ENCODE results near the gene HSPG2.
"Not testable (repeated sequence)": the region's sequence is repeated elsewhere in the genome, so short reads cannot be mapped to it uniquely, and the experiment has no call there.

The HSPG2 gene

DNA sequence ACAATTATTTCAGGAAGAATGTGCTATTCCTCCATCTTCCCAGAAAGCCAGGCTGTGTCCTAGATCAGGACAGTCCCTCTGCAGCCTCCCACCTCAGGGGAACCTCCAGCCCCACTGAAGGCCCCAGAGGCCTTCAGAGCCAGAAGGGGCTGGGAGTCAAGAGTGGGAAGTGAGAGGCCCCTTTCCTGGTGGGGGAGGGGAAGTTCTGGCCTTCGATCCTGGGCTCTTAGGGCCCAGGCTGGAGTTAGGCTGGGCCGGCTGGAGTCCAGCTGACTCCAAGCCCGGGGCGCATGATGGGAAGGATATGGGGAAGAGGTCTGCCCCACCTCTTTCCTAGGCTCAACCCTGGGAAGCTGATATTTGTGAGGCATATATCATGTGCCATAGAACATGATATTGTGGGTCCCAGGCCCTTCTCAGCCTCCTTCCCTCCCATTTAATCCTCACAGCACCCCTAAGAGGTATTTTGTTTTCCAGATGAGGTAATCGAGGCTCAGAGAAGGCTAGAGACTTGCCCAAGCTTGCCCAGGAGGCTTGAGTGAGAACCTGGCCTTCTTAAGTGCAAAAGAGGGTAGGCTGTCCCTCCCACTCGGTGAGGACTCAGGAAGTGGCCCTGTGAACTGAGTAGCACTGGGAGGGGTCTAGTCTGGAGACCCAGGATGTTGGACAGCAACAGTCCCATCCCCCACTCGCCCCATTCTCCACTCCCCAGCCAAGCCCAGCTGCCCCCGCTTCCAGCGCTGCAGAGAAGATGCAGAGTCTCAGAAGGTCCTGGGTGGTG is 18.6 kb upstream of the HSPG2 start:
- no peak for DNase-seq

DNA sequence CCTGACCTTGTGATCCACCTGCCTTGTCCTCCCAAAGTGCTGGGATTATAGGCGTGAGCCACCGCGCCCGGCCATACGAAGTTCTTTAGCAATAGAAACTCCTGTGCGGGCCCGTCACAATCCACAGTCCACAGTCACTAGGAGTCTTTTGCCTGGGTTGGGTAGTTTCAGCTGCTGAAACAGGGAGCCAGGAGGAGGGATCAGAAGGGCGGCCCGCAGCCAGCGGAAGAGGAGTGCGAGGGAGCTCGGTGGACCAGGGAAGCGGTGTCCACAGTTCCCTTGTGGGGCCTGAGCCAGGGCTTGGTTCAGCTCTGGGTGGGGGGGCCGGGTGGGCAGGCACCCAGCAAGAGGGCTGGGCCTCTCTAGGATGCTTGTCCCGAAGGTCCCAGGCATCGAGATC is 17.9 kb upstream of the HSPG2 start:
- DNase-seq, result no peak

DNA sequence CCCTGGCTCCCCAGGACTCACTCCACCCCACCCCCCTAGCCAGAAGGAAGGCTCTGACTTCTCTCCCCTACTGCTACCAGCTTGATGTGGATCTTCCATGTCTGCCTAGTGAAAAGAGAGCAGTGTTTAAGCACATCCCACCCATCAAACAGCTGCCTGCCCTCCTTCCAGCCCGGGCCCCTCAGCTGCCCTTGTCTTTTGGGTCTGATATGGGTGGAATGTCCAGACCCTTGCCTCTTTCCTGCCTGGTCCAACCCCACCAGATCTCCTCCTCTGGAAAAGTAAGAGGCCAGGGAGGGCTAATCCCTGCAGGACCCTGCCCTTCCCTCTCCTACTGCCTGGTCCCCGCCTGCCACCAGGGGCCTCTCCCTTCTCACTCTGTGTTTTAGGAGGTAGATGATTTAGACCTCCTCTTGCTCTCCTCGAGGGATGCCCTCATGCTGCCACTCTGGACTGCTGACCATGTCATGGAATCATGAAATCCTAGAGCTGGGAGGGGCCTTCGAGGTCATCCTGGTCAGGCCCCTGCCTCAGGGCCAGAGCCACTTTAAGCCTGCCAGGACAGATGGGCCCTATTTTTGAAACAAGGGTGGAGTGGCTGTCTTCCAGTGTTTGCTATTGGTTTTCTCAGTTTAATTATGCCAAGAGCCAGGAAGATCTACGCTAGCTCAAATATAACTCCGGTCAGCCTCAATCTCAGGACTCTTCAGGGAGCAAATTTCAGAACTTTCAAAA is 15.8 kb upstream of the HSPG2 start:
- DNase-seq, result no peak

DNA sequence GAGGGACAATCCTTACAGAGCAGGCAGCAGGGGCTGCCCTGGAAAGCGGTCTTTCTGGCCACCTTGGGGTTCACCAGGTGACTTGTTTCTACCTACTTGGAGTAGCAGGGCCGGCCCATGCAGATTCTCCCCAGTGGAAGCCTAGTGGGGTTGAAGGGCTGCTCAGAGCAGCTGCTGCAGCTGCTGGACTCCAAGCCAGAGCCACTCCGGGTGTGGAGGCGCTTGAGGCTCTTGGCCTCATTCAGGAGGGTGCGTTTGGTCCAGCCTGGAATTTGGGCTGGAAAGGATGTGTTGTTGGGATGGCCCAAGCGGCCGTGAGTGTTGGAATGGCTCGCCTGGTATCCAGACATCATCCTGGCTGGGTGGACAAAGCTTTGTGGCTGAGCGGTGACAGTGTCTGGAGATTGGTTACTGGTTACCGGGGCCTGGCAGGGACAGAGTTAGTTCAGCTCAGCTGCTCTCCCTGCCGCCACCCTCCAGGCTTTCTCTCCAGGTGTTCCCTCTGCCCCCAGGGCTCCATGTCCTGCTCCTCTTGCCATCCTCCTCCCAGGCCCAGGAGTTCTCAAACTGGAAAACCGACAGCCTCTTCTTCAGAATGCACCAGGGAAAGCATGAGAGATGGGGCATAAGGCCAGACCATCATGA is 14.2 kb upstream of the HSPG2 start:
- no peak for DNase-seq

DNA sequence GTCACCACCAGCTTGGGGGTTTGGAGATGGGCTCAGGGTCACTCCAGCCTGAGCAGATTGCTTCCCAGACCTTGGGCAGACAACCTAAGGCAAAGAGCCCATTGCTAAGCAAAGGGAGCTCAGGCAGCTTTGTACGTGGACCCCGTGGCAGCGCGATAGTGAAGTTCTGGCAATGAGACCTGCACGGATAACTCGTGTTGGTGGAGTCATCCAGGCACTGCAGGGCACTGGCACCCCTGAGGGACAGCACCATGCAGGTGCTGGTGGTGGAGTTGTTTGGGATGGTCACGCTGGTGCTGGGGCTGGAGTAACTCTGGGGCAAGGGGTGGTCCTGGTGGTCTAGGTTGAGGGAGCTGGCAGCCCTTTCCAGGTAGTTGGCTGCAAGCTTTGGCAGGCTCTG is 13.6 kb upstream of the HSPG2 start:
- no peak for DNase-seq

DNA sequence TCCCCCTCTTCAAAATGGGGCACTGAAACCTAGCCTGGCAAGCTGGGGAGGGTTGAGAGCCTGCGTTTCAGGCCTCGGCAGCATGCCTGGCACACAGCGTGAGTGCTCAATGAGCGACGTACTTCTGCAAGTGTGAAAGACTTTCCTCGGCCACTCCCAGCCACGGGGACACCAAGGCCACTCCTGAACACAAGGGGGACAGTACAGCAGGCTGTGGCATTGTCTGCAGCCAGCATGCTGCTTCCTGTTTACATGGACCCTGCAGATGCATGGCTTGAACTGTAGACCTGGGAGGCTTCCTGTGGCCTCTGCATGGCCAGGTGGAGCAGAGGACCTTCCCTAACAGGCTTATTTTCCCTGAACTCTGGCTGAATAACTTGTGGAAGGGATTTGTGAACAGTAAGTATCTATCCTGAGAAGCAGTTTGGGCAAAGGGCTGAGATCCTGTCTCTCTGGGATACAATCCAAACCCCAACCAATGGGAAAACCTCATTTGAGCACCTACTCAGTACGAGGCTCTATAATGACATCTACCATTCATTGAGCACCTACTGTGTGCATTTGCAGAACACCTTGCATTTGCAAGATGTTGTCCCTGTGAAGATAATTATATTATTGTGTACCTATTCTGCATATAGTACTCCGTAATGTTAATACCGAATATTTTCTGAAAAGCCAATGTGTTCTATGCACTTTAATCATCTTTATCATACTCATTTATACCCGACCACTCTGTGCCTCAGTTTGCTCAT is 9.9 kb upstream of the HSPG2 start:
- no peak for DNase-seq

DNA sequence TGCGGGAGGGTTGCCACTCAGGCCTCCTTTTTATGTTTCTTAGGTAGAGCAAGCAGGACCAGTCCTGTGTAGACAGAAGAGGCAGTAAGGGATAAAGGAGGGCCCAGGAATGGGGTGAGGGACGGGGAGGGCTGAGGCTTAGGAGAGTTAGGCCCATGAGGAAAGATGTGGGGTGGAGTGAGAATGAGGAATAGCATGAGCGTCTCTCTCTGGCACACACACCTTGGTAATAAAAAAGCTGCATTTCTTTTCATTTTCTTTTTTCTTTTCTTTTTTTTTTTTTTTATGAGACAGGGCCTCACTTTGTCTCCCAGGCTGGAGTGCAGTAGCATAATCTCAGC is 7.6 kb upstream of the HSPG2 start:
- DNase-seq, result no peak

DNA sequence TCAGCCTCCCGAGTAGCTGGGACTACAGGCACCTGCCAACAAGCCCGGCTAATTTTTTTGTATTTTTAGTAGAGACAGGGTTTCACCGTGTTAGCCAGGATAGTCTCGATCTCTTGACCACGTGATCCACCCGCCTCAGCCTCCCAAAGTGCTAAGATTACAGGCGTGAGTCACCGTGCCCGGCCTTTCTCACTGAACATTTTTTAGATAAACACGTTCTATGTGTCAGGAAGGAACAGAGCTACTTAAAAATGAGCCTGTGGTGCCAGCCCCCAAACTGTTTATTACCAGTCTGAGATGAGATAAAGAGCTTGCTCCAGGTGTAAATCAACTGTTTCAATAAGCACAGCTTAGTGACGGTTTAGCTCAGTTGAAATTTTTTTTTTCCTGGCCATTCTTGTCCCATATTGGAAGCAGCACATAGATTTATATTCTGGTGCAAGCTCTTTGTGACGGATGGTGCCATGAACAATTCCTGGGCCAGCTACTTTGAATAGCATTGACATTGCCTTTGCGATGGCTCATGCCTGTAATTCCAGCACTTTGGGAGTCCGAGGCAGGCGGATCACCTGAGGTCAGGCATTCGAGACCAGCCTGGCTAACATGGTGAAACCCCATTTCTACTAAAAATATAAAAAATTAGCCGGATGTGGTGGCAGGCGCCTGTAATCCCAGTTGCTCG is 6.0 kb upstream of the HSPG2 start:
- DNase-seq, result not testable (repeated sequence)

DNA sequence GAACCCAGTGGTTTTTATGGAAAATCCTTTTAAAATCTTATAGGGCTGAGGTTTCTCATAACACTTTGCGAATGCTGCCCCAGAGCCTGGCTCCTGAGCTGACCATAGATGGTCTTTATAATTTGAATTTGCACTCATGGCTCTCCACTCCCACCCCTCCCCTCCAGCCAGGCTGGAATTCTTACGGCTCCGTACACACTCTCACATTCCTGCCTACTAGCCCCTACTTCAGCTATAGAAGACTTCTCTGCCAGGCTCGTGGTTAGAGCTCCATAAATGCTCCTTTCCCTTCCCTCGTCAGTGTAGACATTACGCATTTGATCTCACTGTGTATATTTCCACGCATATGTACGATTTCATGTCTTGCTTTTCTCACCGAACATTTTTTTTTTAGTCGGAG is 5.4 kb upstream of the HSPG2 start:
- DNase-seq, result no peak

DNA sequence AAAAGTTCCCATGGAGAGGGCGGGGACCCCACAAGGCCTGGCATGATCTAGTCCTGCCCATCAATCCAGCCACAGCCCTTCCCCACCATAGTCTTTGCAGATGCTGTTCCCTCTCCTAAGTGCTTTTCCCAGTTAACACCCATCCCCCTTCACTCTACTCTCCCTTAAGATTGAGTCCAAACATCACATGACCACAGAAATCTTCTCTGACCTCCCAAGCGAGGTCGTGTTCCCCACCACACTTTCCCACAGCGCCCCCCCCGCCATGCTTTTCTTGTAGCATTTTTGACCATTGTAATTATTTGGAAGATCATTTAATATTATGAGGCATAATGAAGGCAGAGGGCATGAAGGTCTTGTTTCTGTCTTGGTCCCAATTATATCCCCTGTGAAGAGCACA is 4.3 kb upstream of the HSPG2 start:
- DNase-seq, result no peak

DNA sequence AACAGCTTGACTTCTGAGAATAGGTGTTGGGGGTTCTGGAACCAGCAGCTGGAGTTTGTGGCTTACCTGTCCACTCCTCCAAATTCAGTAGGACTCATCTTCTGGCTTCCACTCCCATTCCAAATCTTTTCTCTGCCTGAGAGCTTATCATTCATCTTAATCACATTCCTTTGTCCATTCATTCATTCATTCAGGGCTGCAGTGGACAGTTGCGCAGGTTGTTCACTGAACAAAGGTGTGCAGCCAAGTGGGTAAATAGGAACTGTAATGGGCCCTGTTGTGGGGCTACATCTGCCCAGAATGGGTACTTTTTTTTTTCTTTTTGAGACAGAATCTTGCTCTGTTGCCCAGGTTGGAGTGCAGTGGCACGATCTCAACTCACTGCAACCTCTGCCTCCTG is 3.4 kb upstream of the HSPG2 start:
- no peak for DNase-seq

DNA sequence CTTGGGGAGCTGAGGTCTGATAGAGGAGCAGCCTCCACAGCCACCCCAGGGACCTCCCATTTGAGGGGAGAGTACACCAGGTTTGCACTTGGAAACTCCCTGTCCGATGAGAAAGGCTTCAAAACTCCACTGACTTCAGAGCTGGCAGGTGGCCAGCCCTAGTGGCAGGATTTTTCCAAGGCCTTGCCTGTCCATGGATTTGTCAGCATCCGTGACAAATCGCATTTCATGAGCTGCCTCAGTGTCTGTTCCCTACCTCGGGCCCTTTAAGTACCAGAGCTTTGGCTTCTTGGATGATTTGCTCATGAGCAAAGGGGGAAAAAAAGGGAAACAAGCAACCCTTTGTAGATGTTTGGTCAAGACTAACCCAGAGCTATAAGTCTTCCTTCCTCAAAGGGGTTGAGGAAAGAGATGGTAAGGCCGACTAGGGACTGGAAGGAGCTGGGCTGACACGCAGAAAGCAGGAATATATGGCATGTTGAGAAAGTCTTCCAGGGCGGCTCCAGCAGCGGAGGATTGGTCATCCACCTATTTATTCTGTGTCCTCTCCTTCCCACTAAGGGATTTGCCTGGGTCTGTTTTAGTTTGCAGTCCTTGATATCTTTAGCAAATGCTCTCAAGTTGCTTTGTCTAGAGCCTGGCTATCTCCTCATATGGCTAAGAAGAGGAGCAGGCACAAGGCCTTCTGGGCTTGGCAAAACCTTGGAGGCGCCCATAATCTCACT is 2.7 kb upstream of the HSPG2 start:
- no peak for DNase-seq

DNA sequence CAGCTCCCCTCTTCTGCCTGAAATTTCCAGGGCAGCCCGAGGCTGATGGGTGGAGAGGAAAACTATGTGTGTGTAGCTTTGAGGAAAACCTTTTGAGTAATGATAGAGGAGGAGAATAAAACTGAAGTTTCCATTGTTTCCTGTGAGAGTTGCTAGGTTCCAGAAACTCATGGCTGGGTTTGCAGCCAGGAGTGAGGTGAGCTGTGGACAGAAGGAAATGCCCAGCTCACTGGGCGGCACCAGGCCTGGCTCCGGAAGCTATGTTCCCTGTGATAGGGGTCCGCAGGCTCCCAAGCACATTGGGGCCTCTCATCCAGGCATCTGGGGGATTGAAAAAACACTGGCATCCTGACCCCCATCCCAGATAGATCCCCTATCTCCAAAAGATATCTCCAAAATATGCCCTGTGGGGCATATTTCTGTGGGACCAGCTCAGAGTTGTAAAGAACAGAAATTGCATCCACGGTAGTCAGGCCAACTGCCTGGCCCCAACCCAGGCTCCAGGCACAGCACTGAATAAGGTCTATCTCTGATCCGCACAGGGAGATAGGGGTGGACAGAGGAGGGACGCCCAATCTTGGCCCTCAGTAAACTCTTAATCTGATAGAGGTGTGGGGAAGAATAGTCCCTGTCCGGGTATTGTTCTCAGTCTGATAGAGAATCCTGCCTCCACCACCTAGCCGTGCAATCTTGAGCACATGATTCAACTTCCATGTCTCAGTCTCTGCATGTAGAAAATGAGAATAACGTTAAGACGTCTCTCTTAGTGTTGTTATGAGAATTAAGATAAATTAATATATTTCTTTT is 1.8 kb upstream of the HSPG2 start:
- DNase-seq, result no peak

DNA sequence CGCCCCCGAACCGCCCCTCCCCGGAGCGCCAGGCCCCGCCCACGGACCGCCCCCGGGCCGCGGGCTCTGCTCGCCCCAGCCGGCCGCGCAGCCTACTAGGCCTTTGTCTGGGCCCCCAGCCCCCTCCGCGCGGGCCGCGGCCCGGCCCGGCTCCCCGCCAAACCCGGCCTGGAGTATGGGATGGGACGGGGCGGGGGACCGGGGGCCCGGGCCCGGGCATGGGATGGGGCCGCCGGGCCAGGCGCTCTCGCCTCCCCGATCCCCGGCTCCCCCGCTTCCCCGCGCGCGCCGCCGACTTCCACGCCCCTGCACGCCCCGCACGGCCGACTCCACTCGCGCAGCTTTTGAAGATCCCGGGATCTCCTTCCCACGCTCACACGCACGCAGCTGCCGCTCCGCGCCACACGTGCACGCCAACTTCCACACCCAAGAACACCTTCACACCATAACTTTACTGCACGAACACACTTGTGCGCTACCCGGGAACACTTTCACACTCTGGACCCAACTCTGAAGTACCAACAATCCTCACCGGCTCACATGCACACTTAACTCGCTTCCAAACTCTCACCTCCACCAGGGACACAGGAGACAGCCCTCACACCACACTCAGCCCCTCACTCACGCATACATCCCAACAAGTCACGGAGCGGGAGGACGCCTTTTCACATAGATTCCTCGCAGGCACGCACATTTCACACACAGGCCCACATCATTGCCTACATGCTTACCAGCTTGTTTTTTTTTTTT is 437 bp upstream of the HSPG2 start:
- peak; percentile 59 for DNase-seq

DNA sequence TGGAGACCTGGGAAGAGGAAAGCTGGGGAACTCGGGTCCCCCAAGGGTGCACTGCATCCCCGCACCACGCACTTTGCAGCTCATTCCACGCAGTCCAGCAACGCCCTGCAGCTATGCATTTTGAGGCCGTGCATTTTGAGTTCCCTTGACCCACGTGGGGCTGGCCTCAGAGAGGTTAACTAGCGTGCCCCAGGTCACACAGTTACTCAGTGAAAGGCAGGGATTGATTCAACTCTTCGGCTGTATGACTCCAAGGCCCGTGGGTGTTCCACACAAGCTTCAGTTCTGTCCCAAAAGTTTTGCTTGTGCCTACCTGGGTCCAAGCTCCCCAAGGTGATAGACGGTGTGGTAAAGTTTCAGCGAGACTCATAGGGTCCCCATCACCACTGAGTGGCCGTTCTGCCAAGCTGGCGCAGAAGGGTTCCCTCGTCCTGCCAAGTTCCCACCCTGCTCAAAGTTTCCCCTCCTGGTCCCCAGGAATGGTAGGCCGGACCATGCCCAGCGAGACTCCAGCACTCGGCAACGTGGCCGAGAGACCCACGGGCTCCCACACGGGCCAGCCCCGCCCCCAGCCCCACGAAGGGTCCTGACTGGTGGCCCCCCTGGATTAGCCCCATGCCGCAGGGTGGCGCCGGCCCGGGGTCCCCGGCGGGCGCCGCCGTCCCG is 611 bp downstream of the HSPG2 start:
- DNase-seq, result no peak

DNA sequence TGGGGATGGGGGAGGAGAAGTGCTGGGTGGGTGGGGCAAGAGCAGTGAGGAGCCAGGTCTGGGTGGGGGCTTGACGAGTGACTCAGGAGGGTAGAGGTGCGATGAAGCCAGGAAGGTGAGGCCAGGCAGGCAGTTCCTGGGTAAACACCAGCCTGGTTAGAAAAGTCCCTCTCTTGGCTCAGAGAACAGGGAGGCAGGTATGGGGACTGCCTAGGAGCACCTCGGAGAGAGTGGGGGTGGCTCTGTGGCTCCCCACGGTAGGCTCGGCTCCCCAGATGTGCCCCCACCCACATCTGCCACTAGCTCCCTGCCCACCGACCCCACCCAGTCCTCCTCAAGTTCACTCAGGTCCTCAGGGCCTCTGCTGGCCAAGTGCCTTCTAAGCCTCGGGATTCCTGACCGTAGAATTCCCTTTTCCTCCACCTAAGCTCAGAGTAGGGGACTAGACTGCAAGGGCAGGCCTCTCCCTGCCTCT is 1.2 kb downstream of the HSPG2 start:
- DNase-seq, result no peak

DNA sequence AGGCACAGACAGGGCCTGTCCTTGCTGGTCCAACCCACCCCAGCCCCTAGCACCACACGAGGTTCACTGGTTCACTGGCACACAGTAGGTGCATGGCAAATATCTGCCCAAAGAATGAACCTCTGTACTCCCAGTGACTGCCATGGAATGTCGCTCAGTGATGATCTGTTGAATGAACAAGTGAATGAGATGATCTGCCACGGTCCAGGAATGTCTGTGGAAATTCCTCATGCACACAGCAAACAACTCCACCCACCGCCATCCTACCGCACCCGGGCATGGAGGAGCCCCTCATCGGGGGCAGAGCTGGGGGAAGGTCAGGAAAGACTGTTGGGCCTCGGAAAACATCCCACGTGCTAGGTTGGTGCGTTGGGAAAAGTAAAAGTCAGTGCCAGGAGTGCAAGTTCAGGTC is 1.7 kb downstream of the HSPG2 start:
- DNase-seq, result no peak

DNA sequence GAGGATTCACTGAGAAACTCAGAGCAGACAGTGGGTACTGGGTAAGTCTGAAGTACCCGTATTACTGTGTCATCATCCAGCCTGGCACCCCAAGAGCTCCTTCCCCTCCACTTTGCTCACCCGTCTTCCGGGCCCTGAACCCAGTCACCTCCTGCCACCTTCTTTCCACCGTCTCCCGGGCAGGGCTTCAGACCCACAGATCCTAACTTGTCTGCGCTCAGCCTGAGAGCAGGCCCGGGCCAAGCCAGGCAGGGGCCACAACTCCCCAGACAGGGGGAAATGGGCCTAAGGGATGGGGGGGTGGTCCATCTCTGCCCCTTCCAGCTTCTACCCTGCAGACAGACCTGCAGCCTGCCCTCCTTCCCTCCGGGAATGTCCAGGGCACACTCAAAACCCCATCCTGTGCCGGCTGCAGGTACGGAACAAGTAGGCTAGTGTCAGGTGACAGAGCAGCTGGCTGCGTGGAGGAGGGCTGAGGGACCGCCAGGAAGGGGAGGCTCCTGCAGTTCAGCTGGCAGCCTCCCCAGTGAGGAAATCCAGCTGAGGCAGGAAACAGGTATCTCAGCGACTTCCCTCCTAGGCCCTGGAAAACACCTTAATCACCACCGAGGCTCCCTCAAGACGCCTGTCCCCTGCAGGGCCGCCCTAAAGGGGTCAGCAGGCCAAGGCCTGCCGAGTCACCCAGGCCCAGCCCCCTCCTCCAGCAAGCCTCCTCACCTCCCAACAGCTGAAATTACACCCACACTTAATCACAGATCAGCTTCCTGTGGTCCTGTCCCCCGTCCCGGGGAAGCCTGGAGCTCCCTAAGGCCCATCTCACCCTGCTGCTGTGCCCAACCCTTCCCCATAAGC is 3.5 kb downstream of the HSPG2 start:
- DNase-seq, result peak; percentile 68

DNA sequence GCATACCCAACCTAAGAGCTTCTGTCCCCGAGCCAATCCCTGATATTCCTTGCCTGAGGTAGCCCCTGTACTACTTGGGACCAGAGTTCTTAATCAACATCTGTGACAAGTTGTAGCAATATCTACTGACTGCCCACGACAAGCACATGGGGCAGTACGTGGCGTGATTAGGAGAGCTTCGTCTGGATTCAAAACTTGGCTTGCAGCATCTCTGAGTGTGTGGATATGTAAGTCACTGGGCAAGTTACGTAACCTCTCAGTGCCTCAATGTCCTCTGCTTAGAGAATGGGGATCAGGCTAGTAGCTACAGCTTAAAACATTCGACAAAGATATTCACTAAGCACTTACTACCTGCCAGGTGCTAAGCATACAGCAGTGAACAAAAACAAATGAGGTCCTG is 5.0 kb downstream of the HSPG2 start:
- no peak for DNase-seq

Measured in NCI-H1092 treated with DMSO at 0.1 percent for 48 hours (cell line).